T-helper 2 cell treated with Interferon-gamma antibody and Interleukin-4, amounts not matched to agents 100 ng/mL and 5 ng/mL, for 36 hours (primary cell): ENCODE results near the gene PCBP3. TPM values are rescaled to one million over a fixed set of nuclear protein-coding genes. Genes with fewer than 3 reads are reported as not detected.
"Not testable (repeated sequence)": the region's sequence is repeated elsewhere in the genome, so short reads cannot be mapped to it uniquely, and the experiment has no call there.

Source experiments
- intact Hi-C: fragments of 100-400 bp; cut with micrococcal nuclease; formaldehyde crosslinking; loops from one replicate; pipeline ENCODE4 v1.15.1; 2023
- total RNA-seq: library from RNA; stranded (reverse); gene quantifications from 2 replicates; pipeline ENCODE4 v1.2.3, GENCODE V29; 2022

The PCBP3 gene
- total RNA-seq, 1 donor from 2014 or later: 5.1 TPM

- intact Hi-C loops: no loop called here
Observed at GRCh38 chr21:45836268-45836655, 192.7 kb downstream of the PCBP3 start.

- intact Hi-C loops: no loop called here
Observed at GRCh38 chr21:45836694-45837670, 193.5 kb downstream of the PCBP3 start.

GRCh38 chr21:45837936-45838335, 194.4 kb downstream of the PCBP3 start:
- intact Hi-C loops: no loop called here

GRCh38 chr21:45838634-45839033, 195.1 kb downstream of the PCBP3 start:
- intact Hi-C loops: no loop called here

GRCh38 chr21:45839274-45839673, 195.7 kb downstream of the PCBP3 start:
- intact Hi-C loops: no loop called here

- intact Hi-C loops: no loop called here
Observed at GRCh38 chr21:45841033-45841432, 197.5 kb downstream of the PCBP3 start.

- intact Hi-C loops: no loop called here
Observed at GRCh38 chr21:45843426-45843825, 199.9 kb downstream of the PCBP3 start.

- intact Hi-C loops: no loop called here
Observed at GRCh38 chr21:45844181-45844580, 200.7 kb downstream of the PCBP3 start.

GRCh38 chr21:45845063-45845769, 201.7 kb downstream of the PCBP3 start:
- intact Hi-C loops: no loop called here

GRCh38 chr21:45845770-45846090, 202.2 kb downstream of the PCBP3 start:
- intact Hi-C loops: no loop called here

- intact Hi-C loops: no loop called here
Observed at GRCh38 chr21:45846373-45847160, 203.0 kb downstream of the PCBP3 start.

GRCh38 chr21:45847870-45848269, 204.3 kb downstream of the PCBP3 start:
- intact Hi-C loops: no loop called here

- intact Hi-C loops: no loop called here
Observed at GRCh38 chr21:45848331-45848730, 204.8 kb downstream of the PCBP3 start.

- intact Hi-C loops: no loop called here
Observed at GRCh38 chr21:45848805-45849204, 205.3 kb downstream of the PCBP3 start.

- intact Hi-C loops: no loop called here
Observed at GRCh38 chr21:45849651-45850050, 206.1 kb downstream of the PCBP3 start.

GRCh38 chr21:45850181-45850580, 206.7 kb downstream of the PCBP3 start:
- intact Hi-C loops: no loop called here

- intact Hi-C loops: not testable (repeated sequence)
Observed at GRCh38 chr21:45852386-45852785, 208.9 kb downstream of the PCBP3 start.

- intact Hi-C loops: no loop called here
Observed at GRCh38 chr21:45852886-45853400, 209.4 kb downstream of the PCBP3 start.

GRCh38 chr21:45853703-45854342, 210.3 kb downstream of the PCBP3 start:
- intact Hi-C loops: no loop called here

- intact Hi-C loops: no loop called here
Observed at GRCh38 chr21:45854690-45855247, 211.2 kb downstream of the PCBP3 start.
